ENCODE data around the gene RIPK4. TPM values are rescaled to one million over a fixed set of nuclear protein-coding genes. Genes with fewer than 3 reads are reported as not detected.

RIPK4 gene
- polyA plus RNA-seq, 1 donor (not counting 4 experiments of a cell fraction or from before 2014, with no cell fraction given): 18.4 TPM

DNA sequence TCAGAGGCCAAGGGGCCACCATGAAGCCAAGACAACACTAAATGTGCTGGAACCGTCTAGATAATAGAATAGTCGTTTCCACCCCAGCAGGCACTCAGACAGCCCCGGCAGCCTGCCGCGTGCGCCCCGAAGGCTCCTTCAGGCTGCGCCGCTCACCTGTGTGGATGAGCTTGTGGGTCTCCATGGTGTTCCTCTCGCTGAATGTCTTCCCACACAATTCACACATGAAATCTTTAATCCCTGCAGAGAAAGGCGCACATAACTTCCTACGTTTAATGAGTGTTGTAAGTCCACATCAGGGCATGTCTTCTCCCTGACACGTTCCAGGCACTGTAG, 43.7 kb upstream of the RIPK4 start:
- no peak for FAIRE-seq
- no peak overlapping the region for H3K27ac ChIP-seq (ENCODE audit: control insufficient read depth, insufficient read depth, low read length)
- no peak overlapping the region for H2AFZ ChIP-seq (ENCODE audit: control insufficient read depth, low read length)
- DNase-seq (ENCODE audit: low read depth, low spot score): no peak
- H3K9ac ChIP-seq (ENCODE audit: control insufficient read depth, extremely low read depth, insufficient read depth, low read length): no peak overlapping the region
- H3K9me3 ChIP-seq (ENCODE audit: control insufficient read depth, low read depth, low read length): no peaks in the 10 kb centered on the region
- no peaks in the 10 kb centered on the region for H4K20me1 ChIP-seq (ENCODE audit: control insufficient read depth, extremely low read depth, insufficient read depth, low read length)
- H3K4me1 ChIP-seq (ENCODE audit: control insufficient read depth, extremely low read depth, insufficient read depth, low read length): no peaks in the 10 kb centered on the region
- peaks cover 3% of the 10 kb centered on the region for H3K79me2 ChIP-seq (ENCODE audit: control insufficient read depth, insufficient read depth, low read length)
- peaks cover 8 to 22% of the 10 kb centered on the region in 2 experiments for H3K36me3 ChIP-seq (ENCODE audit: control insufficient read depth in 2 of 2, extremely low read depth in 1 of 2, insufficient read depth in 2 of 2, low read length in 2 of 2)
- H3K9me1 ChIP-seq (ENCODE audit: control insufficient read depth, extremely low read depth, insufficient read depth, low read length): no peaks in the 10 kb centered on the region
- H3K27me3 ChIP-seq (ENCODE audit: control insufficient read depth, extremely low read depth, insufficient read depth, low read length): no peaks in the 10 kb centered on the region
- TF ChIP-seq, protein P1, sequence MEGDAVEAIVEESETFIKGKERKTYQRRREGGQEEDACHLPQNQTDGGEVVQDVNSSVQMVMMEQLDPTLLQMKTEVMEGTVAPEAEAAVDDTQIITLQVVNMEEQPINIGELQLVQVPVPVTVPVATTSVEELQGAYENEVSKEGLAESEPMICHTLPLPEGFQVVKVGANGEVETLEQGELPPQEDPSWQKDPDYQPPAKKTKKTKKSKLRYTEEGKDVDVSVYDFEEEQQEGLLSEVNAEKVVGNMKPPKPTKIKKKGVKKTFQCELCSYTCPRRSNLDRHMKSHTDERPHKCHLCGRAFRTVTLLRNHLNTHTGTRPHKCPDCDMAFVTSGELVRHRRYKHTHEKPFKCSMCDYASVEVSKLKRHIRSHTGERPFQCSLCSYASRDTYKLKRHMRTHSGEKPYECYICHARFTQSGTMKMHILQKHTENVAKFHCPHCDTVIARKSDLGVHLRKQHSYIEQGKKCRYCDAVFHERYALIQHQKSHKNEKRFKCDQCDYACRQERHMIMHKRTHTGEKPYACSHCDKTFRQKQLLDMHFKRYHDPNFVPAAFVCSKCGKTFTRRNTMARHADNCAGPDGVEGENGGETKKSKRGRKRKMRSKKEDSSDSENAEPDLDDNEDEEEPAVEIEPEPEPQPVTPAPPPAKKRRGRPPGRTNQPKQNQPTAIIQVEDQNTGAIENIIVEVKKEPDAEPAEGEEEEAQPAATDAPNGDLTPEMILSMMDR (optimal IDR thresholded peaks at IDR 0.05 in 1 of 3, IDR thresholded peaks at IDR 0.05 in 1 of 3, conservative IDR thresholded peaks at IDR 0.05 in 1 of 3; ENCODE audit: extremely low read depth in 1 of 3, insufficient read depth in 2 of 3, low read length in 3 of 3): no peak
- TF ChIP-seq EZH2 (IDR thresholded peaks at IDR 0.05; ENCODE audit: low read length): no peak
- H3K4me2 ChIP-seq (ENCODE audit: control insufficient read depth, extremely low read depth, insufficient read depth, low read depth, low read length): no peak overlapping the region
- dilution Hi-C loops (cut with MboI; ENCODE audit: extremely low pct_ligation_motif_present, low sequenced_read_pairs): no loop called here
- no peak overlapping the region for H3K4me3 ChIP-seq (ENCODE audit: control insufficient read depth in 2 of 3, extremely low read depth in 1 of 3, insufficient read depth in 2 of 3, low read depth in 1 of 3, low read length in 3 of 3)

DNA sequence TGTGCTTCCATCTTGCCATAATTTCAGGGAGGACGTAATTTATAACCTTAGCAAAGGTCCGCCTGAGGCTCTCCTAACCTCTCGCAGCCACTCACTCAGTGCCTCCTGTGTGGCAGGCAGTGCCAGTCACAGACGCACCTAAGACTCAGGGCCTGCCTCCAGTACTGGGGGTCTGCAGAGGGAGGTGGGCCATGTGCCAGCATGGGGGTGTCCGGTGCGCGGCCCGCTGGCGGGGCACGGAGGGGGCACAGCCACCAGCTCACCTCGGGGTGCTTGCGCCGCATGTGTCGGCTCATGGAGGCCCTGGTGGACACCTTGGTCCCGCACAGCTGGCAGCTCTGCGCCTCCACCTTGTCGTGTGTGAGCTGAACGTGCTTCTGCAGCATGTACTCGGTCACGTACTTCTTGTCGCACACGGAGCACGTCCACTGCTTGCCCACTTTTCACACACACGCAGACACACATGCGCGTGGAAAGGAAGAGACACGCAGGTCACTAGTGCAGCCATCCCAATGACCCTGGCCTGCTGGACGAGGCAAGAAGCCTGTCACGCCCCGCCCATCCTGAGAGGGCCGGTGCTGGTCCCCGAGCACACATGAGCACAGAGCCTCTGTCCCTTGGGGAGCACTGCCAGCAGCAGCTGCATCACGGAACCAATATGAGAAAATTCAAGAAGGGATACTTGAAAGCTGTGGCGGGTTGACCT, 43.2 kb upstream of the RIPK4 start:
- peaks cover 6 to 20% of the 10 kb centered on the region in 2 experiments for H3K36me3 ChIP-seq (ENCODE audit: control insufficient read depth in 2 of 2, extremely low read depth in 1 of 2, insufficient read depth in 2 of 2, low read length in 2 of 2)
- H3K9ac ChIP-seq (ENCODE audit: control insufficient read depth, extremely low read depth, insufficient read depth, low read length): no peak overlapping the region
- H3K4me2 ChIP-seq (ENCODE audit: control insufficient read depth, extremely low read depth, insufficient read depth, low read depth, low read length): no peak overlapping the region
- H3K4me3 ChIP-seq (ENCODE audit: control insufficient read depth in 2 of 3, extremely low read depth in 1 of 3, insufficient read depth in 2 of 3, low read depth in 1 of 3, low read length in 3 of 3): no peak overlapping the region
- H3K9me1 ChIP-seq (ENCODE audit: control insufficient read depth, extremely low read depth, insufficient read depth, low read length): no peaks in the 10 kb centered on the region
- TF ChIP-seq, protein P1 (optimal IDR thresholded peaks at IDR 0.05 in 1 of 3, IDR thresholded peaks at IDR 0.05 in 1 of 3, conservative IDR thresholded peaks at IDR 0.05 in 1 of 3; ENCODE audit: extremely low read depth in 1 of 3, insufficient read depth in 2 of 3, low read length in 3 of 3): no peak
- TF ChIP-seq EZH2 (IDR thresholded peaks at IDR 0.05; ENCODE audit: low read length): no peak
- H4K20me1 ChIP-seq (ENCODE audit: control insufficient read depth, extremely low read depth, insufficient read depth, low read length): no peaks in the 10 kb centered on the region
- peaks cover 3% of the 10 kb centered on the region for H3K79me2 ChIP-seq (ENCODE audit: control insufficient read depth, insufficient read depth, low read length)
- dilution Hi-C loops (cut with MboI; ENCODE audit: extremely low pct_ligation_motif_present, low sequenced_read_pairs): no loop called here
- no peaks in the 10 kb centered on the region for H3K9me3 ChIP-seq (ENCODE audit: control insufficient read depth, low read depth, low read length)
- no peak overlapping the region for H2AFZ ChIP-seq (ENCODE audit: control insufficient read depth, low read length)
- H3K4me1 ChIP-seq (ENCODE audit: control insufficient read depth, extremely low read depth, insufficient read depth, low read length): no peaks in the 10 kb centered on the region
- H3K27me3 ChIP-seq (ENCODE audit: control insufficient read depth, extremely low read depth, insufficient read depth, low read length): no peaks in the 10 kb centered on the region
- FAIRE-seq: no peak
- DNase-seq (ENCODE audit: low read depth, low spot score): no peak
- no peak overlapping the region for H3K27ac ChIP-seq (ENCODE audit: control insufficient read depth, insufficient read depth, low read length)
